Left renal cortex interstitium (tissue), 4 donors: Measurements from ENCODE around the gene NME7. TPM values are rescaled to one million over a fixed set of nuclear protein-coding genes. Genes with fewer than 3 reads are reported as not detected.
A peak's percentile ranks its signal among the peaks of the same experiment; 100 is the strongest.
"Not testable (repeated sequence)": the region's sequence is repeated elsewhere in the genome, so short reads cannot be mapped to it uniquely, and the experiment has no call there.

ENCODE experiments used
- DNase-seq, 4 donors: peaks; one replicate each; pipeline ENCODE4 v3.0.0-alpha.2; 2013; ENCODE audit warnings: low read depth in 4 of 4, low spot score in 2 of 4, missing footprints in 1 of 4
- polyA plus RNA-seq, 4 donors: library from polyadenylated mRNA; unstranded; fragments of 120-200 nt; gene quantifications; one replicate each; pipeline ENCODE4 v1.2.1, GENCODE V29; 2013; ENCODE audit not compliant: insufficient read length in 4 of 4

Gene NME7
- polyA plus RNA-seq: 100 to 1,000 TPM in 3 of 4 donors, 10 to 100 TPM in 1; 91.8 to 152 (median 126) TPM

DNA sequence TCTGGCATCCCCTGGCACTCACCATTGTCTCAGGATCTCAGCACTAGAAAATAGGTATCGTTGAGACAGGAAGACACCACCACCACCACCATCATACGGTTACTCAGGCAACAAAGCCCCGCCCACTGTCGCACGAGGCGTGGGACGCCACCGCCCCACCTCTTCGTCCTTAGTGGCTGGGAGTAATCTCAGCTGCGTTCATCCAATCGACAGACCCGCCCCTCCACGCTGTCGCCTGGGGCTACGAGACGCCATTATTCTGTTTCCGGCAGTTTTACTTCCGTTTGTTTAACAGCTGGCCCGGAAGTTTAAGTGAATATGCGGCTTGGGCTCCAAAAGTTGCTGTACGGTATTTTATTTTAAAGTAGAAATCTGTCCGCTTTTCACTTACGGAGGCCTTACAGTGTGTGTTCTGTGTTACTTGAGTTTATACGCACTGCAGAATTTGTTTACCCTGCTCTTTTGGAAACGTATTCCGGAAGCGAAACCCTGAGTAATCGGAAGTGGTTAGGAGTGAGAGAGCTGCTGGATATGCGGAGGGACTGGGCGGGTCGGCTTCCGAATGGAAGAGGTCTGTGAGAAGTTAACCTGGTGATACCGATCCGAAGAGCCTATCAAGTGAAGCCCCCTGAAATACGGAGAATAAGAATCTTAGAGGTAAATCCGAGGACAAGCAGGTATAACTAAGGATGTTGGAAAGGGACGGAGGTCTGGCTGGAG is at the start of gene NME7, which contains the start of gene BLZF1:
Gene NME7 (minus strand): TSS at position 112 of the 720 bp plus-strand sequence. CDS start 87 bp downstream, at position 25.
Gene BLZF1 (plus strand): TSS at position 510 of the 720 bp plus-strand sequence. CDS start 1,328 bp downstream, outside the sequence.
- DNase-seq: peak; percentile 92 to 96 (median 95)

DNA sequence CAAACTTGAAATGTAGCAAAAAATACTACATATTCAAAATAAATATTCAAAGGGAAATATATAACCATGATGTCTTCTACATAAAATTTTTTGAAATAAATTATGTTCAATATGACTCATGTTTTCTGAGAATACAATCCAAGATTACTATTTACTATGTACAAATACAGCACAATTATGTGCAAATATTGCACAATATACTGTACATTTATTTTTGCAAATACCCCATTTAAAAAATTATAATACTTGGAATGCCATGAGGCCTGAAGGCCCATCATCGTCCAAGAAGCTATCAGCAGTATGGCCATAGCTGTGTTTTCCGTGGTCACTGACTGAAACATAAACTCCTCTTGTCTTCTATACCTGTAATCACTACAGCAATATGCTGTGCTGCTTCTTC is 47.4 kb upstream of the NME7 start:
- DNase-seq: no peak

DNA sequence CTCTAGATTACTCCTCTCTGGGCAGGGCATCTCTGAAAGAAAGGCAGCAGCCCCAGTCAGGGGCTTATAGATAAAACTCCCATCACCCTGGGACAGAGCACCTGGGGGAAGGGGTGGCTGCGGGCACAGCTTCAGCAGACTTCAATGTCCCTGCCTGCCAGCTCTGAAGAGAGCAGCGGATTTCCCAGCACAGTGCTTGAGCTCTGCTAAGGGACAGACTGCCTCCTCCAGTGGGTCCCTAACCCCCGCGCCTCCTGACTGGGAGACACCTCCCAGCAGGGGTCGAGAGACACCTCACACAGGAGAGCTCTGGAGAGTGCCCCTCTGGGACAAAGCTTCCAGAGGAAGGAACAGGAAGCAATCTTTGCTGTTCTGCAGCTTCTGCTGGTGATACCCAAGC is 40.7 kb upstream of the NME7 start:
- DNase-seq: not testable (repeated sequence)

DNA sequence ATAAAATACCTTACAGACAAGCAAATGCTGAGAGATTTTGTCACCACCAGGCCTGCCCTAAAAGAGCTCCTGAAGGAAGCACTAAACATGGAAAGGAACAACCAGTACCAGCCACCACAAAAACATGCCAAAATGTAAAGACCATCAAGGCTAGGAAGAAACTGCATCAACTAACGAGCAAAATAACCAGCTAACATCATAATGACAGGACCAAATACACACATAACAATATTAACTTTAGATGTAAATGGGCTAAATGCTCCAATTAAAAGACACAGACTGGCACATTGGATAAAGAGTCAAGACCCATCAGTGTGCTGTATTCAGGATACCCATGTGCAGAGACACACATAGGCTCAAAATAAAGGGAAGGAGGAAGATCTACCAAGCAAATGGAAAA is 35.0 kb upstream of the NME7 start:
- not testable (repeated sequence) for DNase-seq

DNA sequence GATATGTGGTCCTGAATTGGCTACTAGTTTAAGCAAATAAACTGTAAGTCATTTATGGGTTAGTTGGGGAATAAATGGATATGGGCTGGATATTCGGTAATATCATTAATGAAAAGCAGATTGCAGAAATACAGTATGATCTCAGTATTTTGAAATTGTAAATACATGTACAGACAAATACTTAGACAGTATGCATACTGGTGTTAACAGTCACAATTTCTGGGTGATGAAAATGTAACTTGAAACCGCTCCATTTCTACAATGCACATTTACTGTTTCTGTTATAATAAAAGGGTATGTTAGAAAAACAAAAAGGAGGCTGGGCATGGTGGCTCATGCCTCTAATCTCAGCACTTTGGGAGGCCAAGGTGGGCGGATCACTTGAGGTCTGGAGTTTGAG is 28.4 kb upstream of the NME7 start:
- DNase-seq: no peak

- DNase-seq: no peak
Measured at GRCh38 chr1:169392406-169392805, 24.8 kb upstream of the NME7 start.

DNA sequence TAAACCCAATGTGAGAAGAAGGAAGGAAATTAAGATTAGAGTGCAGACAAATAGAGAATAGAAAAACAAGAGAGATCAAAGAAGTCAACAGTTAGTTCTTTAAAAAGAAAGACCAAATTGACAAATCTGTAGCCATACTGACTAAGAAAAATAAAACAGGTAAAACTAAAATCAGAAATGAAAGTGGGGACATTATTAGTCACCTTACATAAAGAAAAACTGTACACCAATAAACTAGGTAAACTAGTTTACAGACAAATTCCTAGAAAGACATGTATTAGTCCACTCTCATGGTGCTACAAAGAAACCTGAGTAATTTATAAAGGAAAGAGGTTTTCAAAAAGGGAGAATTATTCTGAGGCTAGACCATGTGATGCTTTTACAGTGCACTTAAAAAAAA is 22.7 kb upstream of the NME7 start:
- DNase-seq: no peak

- no peak for DNase-seq
Measured at GRCh38 chr1:169387399-169387798, 19.8 kb upstream of the NME7 start.

DNA sequence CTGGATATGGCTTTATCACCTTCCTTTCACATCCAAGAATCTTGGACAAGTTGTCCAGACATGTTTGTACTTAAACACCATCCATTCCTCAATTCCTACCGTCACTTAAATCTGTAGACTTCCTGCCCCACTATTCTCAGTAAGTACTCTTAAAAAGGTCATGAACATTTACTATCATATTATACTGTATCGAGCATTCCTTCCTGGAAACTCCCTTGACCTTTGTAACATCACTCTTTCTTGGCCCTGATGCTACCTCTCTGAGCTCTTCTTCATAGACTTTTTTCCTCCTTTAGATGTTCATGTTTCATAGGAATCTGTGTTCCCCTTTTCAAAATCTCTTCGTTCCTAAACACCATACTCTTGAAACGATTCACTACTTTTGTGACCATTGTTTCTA is 15.9 kb upstream of the NME7 start:
- no peak for DNase-seq

- no peak for DNase-seq
Measured at GRCh38 chr1:169381162-169381561, 13.6 kb upstream of the NME7 start.

GRCh38 chr1:169371404-169371803 is 3.8 kb upstream of the NME7 start:
- no peak for DNase-seq

- peak in 1 of 4 donors; percentile 4 for DNase-seq
Measured at GRCh38 chr1:169368406-169368769, 791 bp upstream of the NME7 start.

- DNase-seq: peak in 2 of 4 donors; percentile 7 to 9
Measured at GRCh38 chr1:169367096-169367685, 406 bp downstream of the NME7 start.

DNA sequence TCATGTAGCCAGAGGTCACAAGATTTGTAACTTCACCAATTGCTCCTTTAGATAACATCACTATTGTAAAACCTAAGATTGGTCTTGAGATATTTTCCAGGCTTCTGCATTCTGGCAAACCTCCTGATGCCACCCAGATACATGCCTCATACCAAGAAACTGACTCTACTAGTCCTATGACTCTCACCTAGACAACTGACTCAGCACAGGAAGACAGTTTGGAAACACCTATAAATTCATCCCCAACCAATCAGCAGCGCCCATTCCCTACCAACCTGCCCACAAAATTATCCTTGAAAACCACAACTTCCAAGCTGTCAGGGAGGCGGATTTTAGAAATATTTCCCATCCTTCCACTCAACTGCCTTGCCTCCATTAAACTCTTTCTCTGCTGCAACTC is 2.6 kb downstream of the NME7 start:
- DNase-seq: no peak

DNA sequence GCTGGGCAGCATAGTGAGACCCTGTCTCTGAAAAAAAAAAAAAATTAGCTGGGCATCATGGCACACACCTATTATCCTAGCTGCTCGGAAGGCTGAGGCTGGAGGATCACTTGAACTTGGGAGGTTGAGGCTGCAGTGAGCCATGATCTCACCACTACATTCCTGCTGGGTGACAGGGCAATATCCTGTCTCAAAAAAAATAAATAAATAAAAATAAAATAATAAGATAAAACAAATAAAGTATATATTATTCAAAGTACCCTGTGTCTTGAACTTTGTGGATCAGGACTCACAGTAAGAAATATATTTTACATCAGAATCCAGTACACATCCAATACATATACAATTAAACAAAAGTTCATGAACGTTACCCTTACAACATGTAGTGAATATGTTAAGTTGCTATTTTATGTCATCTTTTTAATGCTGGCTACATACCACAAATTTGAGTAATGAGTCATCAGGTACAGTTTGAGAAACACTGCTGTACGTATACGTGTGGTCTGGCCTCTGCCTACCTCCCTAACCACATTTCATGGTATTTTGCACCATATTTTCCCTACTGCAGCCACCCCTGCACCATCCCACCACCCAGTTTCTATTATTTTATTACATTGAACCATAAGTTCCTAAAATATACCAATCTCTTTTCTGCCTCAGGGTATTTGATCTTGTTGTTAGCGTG is 4.4 kb downstream of the NME7 start:
- no peak for DNase-seq

- DNase-seq: no peak
Measured at GRCh38 chr1:169361281-169361680, 6.3 kb downstream of the NME7 start.

GRCh38 chr1:169360415-169360814 is 7.2 kb downstream of the NME7 start:
- DNase-seq: no peak

GRCh38 chr1:169348383-169349036 is 19.1 kb downstream of the NME7 start:
- DNase-seq: peak in 3 of 4 donors; percentile 17 to 41 (median 31)

DNA sequence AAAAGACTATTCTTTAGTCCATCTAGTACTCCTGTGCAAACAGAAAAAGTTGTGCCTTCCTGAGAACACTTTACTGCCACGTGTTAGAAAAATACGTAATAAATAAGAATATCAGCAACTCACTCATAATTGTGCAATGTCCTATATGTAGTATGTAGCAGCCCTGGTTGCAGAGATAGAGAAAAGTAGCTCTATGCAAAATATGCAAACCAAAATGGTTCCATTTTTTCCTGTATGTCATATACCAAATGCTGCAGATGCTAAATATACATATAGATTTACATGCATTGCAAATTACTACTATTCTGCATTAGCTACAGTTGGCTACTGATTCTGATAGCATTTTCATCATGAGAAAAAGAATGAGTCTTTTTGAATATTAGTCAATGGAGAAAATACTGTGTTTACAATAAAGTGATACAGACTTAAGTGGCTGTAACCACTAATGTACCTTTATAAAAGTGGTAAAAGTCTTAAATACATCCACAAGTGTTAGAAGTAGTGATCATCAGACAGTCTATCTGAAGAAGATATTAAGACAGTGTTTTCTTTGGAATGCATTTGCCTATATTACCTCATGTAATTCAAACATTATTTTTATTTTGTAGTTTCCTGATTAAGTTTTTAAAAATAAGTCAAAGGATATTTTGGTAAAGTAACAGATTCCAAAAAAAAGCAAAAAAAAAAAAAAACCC is 19.8 kb downstream of the NME7 start:
- DNase-seq: no peak

- DNase-seq: no peak
Measured at GRCh38 chr1:169346036-169346589, 21.5 kb downstream of the NME7 start.
